ENCODE data around the gene CDK8. TPM values are rescaled to one million over a fixed set of nuclear protein-coding genes. Genes with fewer than 3 reads are reported as not detected.
A peak's percentile ranks its signal among the peaks of the same experiment; 100 is the strongest.

CDK8 gene
- total and polyA plus RNA-seq, 2 donors (not counting 3 experiments of a cell fraction or from before 2014, with no cell fraction given), result 12.2 to 13.3 TPM

DNA sequence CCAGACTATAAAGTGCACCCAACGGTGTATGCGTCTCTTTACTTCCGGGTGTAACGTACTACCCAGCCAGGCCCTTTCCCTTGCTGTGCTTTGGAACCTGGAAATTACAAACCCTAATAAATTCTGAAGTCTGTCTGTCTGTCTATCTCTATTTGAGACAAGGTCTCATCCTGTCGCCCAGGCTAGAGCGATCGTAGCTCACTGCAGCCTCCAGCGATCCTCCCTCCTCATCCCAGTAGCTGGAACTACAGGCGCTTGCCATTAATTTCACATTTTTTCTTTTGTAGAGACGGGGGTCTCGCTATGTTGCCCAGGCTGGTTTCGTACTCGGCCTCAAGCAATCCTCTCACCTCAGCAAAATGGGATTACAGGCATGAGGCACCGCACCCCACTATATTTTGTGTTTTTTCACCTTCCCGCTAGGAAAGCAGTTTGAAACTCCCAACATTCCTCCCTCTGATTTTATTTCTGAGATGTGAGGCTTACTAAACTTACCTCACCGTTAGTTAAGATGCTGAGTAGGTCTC is 31.3 kb upstream of the CDK8 start:
- DNase-seq (ENCODE audit: low read depth, low spot score) (no peak), FAIRE-seq (no peak)
- POLR2A ChIA-PET, result interaction anchor here (0.6 to 2.2 kb wide), 4 partner anchors 37 to 476 kb away, joined by 3 to 7 read pairs (median 4); no protein-coding TSS in a partner anchor
- Histone ChIP-seq H3K4me1 (ENCODE audit: control insufficient read depth, extremely low read depth, insufficient read depth, low read length) (peaks cover 21% of the 10 kb centered on the region), H3K36me3 (ENCODE audit: control insufficient read depth in 2 of 2, extremely low read depth in 1 of 2, insufficient read depth in 2 of 2, low read length in 2 of 2) (peaks cover under 1 to 16% of the 10 kb centered on the region in 2 experiments), H3K79me2 (ENCODE audit: control insufficient read depth, insufficient read depth, low read length) (peaks cover 20% of the 10 kb centered on the region), H3K27me3 (ENCODE audit: control insufficient read depth in 2 of 2, insufficient read depth in 2 of 2, low read length in 2 of 2) (peaks cover 0 to 13% of the 10 kb centered on the region in 2 experiments), H2AFZ (ENCODE audit: low read depth, low read length) (peak overlapping the region; percentile 94), H4K20me1 (replicated peaks; ENCODE audit: control insufficient read depth, extremely low read depth, insufficient read depth, low read length) (peaks cover 2% of the 10 kb centered on the region), H3K4me2 (ENCODE audit: insufficient read depth, low read length) (peak overlapping the region; percentile 90), H3K9me1 (replicated peaks; ENCODE audit: control insufficient read depth, extremely low read depth, insufficient read depth, low read length) (no peaks in the 10 kb centered on the region), H3K9me3 (replicated peaks; ENCODE audit: control insufficient read depth, insufficient read depth, low read length) (no peaks in the 10 kb centered on the region), H3K27ac (ENCODE audit: insufficient read depth, low read depth, low read length) (peak overlapping the region; percentile 89), H3K4me3 (replicated peaks in 1 of 3; ENCODE audit: insufficient read depth in 1 of 3, low read depth in 1 of 3, low read length in 3 of 3) (peak overlapping the region; percentile 51 to 98 (median 79)), H3K9ac (replicated peaks; ENCODE audit: extremely low read depth, insufficient read depth, low read length) (peak overlapping the region; percentile 94)
- CTCF ChIA-PET, result interaction anchor here (0.9 to 3.4 kb wide), 4 partner anchors 12 to 476 kb away, joined by 3 to 11 read pairs (median 8); no protein-coding TSS in a partner anchor
- no TSS peak for BruUV-seq (replicated peaks)
- intact Hi-C loops (cut with micrococcal nuclease) (loop anchor here (10.0 kb wide), 1 partner anchor 208 kb away; no protein-coding TSS in a partner anchor), dilution Hi-C loops (cut with MboI; ENCODE audit: extremely low pct_ligation_motif_present, low sequenced_read_pairs) (no loop called here)
- TF ChIP-seq, protein P1, sequence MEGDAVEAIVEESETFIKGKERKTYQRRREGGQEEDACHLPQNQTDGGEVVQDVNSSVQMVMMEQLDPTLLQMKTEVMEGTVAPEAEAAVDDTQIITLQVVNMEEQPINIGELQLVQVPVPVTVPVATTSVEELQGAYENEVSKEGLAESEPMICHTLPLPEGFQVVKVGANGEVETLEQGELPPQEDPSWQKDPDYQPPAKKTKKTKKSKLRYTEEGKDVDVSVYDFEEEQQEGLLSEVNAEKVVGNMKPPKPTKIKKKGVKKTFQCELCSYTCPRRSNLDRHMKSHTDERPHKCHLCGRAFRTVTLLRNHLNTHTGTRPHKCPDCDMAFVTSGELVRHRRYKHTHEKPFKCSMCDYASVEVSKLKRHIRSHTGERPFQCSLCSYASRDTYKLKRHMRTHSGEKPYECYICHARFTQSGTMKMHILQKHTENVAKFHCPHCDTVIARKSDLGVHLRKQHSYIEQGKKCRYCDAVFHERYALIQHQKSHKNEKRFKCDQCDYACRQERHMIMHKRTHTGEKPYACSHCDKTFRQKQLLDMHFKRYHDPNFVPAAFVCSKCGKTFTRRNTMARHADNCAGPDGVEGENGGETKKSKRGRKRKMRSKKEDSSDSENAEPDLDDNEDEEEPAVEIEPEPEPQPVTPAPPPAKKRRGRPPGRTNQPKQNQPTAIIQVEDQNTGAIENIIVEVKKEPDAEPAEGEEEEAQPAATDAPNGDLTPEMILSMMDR (IDR thresholded peaks at IDR 0.05; ENCODE audit: extremely low read depth in 1 of 2, insufficient read depth in 1 of 2, low read depth in 1 of 2, low read length in 2 of 2), result no peak
- TF ChIP-seq EZH2 (IDR thresholded peaks at IDR 0.05; ENCODE audit: borderline replicate concordance, low read depth, low read length, severe bottlenecking) (no peak), POLR2A (IDR thresholded peaks at IDR 0.05; ENCODE audit: low read depth, low read length) (no peak), POLR2AphosphoS5 (IDR thresholded peaks at IDR 0.05; ENCODE audit: insufficient read depth, low read depth, low read length) (no peak), FOS (IDR thresholded peaks at IDR 0.05; ENCODE audit: borderline replicate concordance, insufficient read depth, low read length) (no peak), MYC (IDR thresholded peaks at IDR 0.05; ENCODE audit: low read depth, low read length) (no peak), JUN (IDR thresholded peaks at IDR 0.05; ENCODE audit: borderline replicate concordance, insufficient read depth, insufficient read length, low read depth) (no peak), GATA2 (IDR thresholded peaks at IDR 0.05; ENCODE audit: insufficient read depth, insufficient read length, low read depth, low read length) (no peak)
- TF ChIP-seq, protein P2, sequence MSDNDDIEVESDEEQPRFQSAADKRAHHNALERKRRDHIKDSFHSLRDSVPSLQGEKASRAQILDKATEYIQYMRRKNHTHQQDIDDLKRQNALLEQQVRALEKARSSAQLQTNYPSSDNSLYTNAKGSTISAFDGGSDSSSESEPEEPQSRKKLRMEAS (IDR thresholded peaks at IDR 0.05; ENCODE audit: insufficient read depth, insufficient read length), result no peak
